Fibroblast of pulmonary artery (primary cell): ENCODE measurements around the gene GPR142.

ENCODE experiments used
- DNase-seq: peaks from one replicate; pipeline ENCODE4 v3.0.0-alpha.2; 2010; ENCODE audit warnings: low read depth
- H3K4me3 ChIP-seq: replicated peaks from 2 replicates; pipeline ENCODE4 v1.5.1; 2011; ENCODE audit warnings: low read depth, mild to moderate bottlenecking, control low read depth, low read length, moderate library complexity
- TF ChIP-seq, protein P1 (sequence below): IDR thresholded peaks from 2 replicates; pipeline ENCODE4 v1.5.1; 2011; ENCODE audit warnings: mild to moderate bottlenecking, control low read depth, low read length, inconsistent platforms; ENCODE audit errors: missing control alignments

The GPR142 gene

DNA sequence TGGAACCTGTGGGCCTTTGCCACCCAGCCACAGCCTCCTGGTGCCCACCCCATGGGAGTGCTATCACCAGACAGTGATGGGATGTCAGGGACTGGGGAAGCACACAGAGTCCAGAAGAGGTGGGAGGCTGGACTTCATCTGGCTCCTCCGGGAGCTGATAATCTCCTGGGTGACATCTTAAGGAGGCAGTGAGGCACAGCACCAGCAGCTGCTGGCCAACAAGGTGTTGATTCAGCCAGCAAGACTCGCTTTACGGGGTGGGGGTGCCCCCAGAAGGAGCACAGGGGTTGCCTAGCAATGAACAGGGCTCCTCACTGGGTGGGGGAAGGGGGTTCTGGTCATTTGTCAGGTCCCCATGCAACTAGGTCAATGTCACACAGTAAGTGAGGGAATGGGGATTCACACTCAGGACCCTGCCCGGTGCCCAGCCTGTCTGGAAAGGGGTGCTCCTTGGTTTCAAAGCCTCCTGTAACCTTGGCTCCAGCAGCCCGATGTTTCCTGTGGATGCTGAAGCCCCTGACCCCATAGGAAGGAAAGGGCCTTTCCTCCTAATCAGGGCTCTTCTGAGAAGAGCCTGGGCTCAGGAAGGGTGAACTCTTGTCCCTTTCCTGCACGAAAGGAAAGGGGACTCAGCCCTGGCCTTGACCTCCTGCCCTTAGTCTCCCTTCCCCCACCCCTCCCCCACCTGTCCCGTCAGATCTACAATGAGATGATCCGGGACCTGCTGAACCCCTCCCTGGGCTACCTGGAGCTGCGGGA lies 23.6 kb upstream of the GPR142 start:
- TF ChIP-seq, protein P1, sequence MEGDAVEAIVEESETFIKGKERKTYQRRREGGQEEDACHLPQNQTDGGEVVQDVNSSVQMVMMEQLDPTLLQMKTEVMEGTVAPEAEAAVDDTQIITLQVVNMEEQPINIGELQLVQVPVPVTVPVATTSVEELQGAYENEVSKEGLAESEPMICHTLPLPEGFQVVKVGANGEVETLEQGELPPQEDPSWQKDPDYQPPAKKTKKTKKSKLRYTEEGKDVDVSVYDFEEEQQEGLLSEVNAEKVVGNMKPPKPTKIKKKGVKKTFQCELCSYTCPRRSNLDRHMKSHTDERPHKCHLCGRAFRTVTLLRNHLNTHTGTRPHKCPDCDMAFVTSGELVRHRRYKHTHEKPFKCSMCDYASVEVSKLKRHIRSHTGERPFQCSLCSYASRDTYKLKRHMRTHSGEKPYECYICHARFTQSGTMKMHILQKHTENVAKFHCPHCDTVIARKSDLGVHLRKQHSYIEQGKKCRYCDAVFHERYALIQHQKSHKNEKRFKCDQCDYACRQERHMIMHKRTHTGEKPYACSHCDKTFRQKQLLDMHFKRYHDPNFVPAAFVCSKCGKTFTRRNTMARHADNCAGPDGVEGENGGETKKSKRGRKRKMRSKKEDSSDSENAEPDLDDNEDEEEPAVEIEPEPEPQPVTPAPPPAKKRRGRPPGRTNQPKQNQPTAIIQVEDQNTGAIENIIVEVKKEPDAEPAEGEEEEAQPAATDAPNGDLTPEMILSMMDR = no peak
- DNase-seq = no peak
- no peak overlapping the region for H3K4me3 ChIP-seq

DNA sequence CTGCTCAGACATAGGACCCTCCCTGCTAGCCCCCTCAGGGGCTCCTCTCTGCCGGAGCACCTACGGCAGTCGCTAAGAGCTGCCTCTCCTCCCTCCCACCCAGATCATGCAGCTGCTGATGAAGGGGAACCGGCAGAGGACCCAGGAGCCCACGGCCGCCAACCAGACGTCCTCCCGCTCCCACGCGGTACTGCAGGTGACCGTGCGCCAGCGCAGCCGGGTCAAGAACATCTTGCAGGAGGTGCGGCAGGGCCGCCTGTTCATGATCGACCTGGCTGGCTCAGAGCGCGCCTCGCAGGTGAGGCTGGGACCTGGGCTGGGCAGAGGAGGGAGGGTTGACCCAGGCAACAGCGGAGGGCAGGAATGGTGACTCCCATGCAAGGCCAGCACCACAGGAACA lies 22.6 kb upstream of the GPR142 start:
- TF ChIP-seq, protein P1 = no peak
- H3K4me3 ChIP-seq = no peak overlapping the region
- no peak for DNase-seq

DNA sequence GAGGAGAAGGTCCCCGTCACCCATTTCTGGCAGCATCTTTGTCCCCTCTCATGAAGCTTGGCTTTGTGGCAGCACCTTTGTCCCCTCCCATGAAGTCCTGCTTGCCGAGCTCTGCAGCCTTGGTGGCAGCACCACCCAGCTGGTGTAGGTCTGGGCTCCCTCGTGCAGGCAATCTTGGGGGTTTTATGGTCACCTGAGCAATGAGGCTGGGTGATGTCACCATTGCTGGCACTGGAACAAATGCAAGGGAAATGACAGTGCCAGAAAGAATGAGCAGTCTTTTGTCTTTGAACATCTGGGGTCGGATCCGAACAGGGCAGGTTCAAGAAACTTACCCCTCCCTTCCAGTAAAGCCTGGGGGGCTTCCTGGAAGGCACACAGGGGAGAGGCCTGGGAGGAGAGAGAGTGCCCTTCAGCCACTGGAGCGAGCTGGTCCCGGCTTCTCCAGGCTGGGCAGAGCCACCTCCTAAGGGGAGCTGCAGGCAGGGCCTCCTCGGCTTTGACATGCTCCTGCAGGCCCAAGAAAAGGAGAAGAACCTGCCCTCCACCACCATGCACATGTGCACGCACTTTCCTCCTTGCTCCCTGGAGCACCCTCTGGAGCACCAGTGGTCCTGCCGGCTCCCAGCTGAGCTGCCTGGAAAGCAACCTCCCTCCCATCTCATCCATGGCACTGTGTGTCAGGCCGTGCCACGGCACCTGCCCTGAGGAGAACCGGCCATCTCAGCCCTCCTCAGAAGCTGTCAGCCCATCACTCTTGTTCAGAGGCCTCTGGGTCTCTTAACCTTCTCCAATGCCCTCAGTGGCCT lies 21.7 kb upstream of the GPR142 start:
- DNase-seq = peak; percentile 32
- H3K4me3 ChIP-seq = no peak overlapping the region
- TF ChIP-seq, protein P1 = no peak

DNA sequence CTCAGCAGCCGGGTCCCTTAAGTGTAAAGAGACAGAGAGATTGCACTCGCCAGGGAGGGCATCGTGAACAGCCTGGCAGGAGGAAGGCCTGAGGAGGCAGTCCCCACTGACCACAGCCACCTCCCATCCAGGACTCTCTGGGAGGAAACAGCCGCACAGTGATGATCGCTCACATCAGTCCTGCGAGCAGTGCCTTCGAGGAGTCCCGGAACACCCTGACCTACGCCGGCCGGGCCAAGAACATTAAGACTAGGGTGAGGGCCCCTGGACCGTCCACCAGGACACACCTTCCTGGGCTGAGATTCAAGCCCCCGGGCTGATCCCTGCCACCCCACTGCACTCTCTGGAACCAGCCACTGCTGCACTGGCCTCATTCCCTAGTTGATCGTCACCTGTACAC lies 19.7 kb upstream of the GPR142 start:
- TF ChIP-seq, protein P1 = no peak
- no peak for DNase-seq
- no peak overlapping the region for H3K4me3 ChIP-seq

DNA sequence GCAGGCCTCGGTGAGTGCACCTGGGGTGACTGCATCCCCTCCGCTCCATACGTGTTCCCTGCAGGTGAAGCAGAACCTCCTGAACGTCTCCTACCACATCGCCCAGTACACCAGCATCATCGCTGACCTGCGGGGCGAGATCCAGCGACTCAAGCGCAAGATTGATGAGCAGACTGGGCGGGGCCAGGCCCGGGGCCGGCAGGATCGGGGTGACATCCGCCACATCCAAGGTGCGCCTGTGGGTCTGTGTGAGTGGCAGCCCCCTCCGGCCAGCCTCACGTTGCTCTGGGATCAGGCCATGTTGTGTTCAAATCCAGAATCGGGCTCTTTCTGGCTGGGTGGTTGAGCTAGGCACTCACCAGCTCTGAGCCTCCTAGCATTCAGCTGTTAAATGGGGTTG lies 18.2 kb upstream of the GPR142 start:
- H3K4me3 ChIP-seq = no peak overlapping the region
- TF ChIP-seq, protein P1 = no peak
- DNase-seq = no peak

DNA sequence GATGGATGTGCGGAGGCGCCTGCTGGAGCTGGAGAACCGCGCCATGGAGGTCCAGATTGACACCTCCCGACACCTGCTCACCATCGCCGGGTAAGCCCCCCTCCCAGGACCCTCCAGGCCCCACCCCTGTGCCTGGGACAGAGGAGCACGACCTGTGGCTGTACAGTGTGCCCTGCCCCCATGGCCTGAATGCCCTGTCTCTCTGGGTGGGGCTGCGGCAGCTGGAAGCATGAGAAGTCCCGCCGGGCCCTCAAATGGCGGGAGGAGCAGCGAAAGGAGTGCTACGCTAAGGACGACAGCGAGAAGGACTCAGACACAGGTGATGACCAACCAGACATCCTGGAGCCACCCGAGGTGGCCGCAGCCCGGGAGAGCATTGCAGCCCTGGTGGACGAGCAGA lies 16.8 kb upstream of the GPR142 start:
- H3K4me3 ChIP-seq = no peak overlapping the region
- no peak for DNase-seq
- TF ChIP-seq, protein P1 = no peak
